GM12892 (cell line): ENCODE data around the gene FCSK.
A peak's percentile ranks its signal among the peaks of the same experiment; 100 is the strongest.

Experiments
- DNase-seq: peaks from one replicate; pipeline ENCODE4 v3.0.0; 2011; ENCODE audit not compliant: insufficient read length
- FAIRE-seq: peaks from 2 replicates; lab custom pipeline; 2011; peaks lifted over from hg19 to GRCh38; lab: Jason Lieb, UNC
- POLR2A ChIP-seq: IDR thresholded peaks from 2 replicates; pipeline ENCODE4 v1.6.1; 2011; ENCODE audit warnings: low read depth, low read length, control low read depth
- POLR2AphosphoS5 ChIP-seq: IDR thresholded peaks from 2 replicates; pipeline ENCODE4 v1.6.1; 2011; ENCODE audit warnings: low read depth, low read length, control low read depth
- TAF1 ChIP-seq: IDR thresholded peaks from 2 replicates; pipeline ENCODE4 v1.6.1; 2011; ENCODE audit warnings: low read depth, mild to moderate bottlenecking, control low read depth, low read length, borderline replicate concordance

The FCSK gene

DNA sequence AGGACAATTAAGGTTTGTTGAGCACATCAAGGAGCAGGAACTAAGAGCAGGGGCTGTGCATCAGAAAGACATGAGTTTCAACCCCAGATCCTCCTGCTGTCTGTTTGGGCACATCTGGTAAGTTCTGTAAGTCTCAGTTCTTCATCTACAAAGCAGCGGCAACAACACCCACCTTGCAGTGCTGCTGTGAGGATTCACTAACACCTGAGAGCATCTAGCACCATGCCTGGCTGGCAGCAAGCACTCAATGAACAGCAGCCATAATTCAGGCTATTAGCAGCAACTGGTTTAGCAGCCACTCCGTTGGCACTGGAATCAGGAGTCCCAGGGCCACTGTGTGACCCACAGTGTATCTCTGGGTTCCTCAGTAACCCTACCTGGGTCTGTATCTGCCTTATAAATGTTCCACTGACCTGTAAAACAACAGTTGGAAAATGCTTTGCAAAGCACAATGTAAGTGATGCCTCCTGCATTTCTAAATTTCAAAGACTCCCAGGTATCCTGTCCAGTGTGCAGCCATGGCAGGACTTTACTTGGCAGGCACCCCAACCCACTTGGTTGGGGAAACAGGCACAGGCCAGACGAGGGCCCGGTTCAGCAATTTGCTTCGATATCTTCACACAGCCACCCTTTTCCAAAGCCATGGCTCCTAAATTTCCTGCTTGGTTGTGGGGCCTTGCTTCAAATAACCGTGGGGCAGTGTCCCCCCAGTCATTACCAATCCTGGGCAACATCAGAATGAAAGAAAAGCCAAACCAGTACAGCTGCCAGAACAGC is 19.7 kb upstream of the FCSK start:
- DNase-seq (no peak), FAIRE-seq (no peak)
- no peak for TF ChIP-seq TAF1
- no peak for TF ChIP-seq POLR2A
- TF ChIP-seq POLR2AphosphoS5: no peak

DNA sequence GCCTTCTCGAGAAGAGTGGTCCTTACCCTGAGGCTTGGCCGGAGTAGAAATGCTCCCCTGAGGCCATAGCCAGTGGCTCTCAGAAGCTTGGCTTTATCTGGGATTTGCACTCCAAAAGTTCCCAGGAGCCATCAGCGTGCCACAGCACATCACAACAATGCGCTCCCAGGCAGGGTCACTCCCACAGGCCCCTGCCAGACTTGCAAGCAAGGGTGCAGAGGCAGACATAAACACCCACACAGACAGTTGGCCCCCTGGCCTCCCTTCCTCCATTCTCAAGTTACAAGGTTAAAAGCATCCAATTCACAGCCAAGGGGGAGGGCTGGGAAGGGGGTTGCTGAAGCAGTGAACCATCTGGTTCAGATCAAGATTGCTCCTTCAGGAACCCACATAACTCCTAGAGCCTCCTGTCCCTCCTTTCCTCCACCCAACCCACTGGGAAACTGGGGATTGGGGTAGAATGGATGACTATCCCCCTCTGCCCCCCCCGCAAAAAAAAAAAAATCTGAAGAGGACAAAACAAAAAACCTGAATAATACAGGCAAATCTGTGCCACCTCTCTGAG is 17.3 kb upstream of the FCSK start:
- DNase-seq (no peak), FAIRE-seq (no peak)
- TF ChIP-seq POLR2A: no peak

DNA sequence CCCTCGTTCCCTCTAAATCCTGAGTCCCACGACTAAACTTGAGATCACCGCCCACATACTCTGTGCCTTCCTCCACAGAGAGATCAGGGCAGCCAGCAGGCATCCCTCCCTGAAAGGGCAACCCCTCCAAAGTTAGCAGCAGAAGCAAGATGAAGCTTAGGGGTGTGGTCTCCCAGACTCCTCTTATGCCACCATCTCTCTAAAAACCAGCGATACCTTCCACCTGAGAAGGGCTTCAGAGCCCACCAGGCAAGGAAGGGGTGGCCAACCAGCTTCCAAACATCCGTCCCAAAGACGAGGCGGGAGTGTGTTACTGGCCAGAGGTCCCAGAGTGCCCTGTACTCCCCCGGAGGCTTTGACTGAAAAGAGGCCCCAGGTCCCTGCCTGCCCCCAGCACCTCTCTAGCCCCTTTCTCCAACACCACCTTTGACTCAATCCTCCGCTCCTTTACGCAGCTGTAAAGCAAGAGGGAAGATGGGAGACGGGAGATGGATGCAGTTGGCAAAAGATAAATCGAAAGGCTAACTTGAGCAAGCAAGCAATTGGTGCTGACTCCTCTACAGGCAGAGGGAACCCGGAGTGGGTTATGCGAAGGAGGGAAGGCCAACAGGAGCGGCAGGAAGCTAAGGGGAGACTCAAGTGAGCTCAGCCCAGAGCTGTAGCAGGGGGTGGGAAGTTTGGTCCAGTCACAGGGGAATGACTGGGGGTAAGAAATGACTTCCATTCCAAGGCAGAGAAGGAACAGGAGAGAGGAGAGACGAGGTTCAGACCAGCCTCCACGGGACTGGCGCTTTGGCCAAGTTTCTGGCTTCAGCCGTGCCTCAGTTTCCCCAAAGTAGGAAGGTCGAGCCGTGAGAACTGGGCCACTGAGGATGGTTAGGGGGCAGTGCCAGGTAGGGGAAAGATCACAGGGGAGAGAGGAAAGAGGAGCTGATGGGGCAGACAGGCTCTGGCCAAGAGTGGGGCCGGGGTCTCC is 16.5 kb upstream of the FCSK start:
- TF ChIP-seq POLR2A (peak; percentile 43; the same call in 1 of the 2 replicates), POLR2AphosphoS5 (no peak)
- FAIRE-seq (peak; percentile 57), DNase-seq (no peak)

DNA sequence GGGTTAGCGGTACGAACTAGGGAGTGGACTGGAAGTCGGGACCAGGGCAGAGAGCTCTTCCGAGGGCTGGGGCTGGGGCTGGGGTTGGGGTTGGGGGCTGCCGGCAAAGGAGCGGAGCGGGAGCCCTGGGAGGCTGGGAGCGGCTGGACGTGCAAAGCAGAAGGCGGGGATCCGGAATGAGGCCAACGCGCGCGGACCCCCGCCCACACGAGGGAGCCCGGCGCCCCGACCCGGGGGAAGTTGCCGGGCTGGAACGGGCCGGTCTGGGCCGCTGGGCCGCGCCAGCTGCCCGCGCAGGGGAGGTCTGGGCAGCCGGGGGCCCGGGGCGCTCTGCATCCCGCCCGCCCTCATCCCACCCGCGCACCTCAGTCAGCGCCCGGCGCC is 15.8 kb upstream of the FCSK start:
- FAIRE-seq (no peak), DNase-seq (no peak)
- TF ChIP-seq TAF1 (no peak), POLR2A (no peak), POLR2AphosphoS5 (no peak)

DNA sequence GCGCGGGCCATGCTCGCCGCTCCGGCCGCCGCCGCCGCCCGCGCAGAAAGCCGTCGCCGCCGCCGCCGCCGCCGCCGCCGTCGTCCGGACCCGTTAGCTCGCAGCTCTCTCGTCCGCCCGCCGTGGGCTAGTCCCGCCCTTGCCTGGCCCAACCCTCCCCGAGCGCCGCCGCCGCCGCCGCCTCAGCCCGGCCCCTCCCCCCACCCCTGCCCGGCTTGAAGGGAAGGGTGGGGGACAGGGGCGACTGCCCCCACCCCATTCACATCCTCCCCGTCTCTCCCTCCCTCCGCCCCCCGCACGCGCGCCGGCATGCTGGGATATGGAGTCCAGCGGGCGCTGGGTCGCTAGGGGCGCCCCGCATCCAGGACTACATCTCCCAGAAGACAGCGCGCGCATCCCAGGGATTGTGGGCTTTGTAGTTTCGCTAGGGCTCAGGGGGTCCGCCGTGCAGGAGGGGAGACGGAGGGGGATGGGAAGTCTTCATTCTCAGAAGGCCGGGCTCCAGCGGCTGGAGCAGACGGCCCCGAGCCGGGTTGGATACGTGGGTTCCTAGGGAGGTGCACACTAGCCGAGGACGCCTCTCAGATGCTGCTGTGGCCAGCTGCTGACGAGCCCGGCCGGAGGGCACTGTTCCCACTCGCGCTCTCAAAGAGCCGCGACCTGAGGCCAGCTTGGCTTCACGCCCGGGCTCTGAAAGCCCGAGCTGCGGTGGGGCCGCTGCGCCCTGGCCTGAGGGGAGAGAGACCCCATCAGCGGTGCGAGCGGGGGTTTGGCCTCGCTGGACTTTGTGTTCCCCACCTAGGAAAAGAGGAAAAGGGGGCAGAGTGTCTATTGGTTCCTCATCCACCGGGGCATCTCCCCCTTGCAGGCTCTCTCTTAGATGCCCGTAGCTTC is 15.2 kb upstream of the FCSK start, which contains the start of gene ST3GAL2:
ST3GAL2 (minus strand) TSS at position 132 of the 894 bp plus-strand sequence. CDS start 40,570 bp downstream, outside the sequence.
- FAIRE-seq (peak; percentile 84), DNase-seq (peak; percentile 95)
- no peak for TF ChIP-seq POLR2A
- 0 out of 2 replicates have a peak, but pooled peaks have one; percentile 34 for TF ChIP-seq TAF1

DNA sequence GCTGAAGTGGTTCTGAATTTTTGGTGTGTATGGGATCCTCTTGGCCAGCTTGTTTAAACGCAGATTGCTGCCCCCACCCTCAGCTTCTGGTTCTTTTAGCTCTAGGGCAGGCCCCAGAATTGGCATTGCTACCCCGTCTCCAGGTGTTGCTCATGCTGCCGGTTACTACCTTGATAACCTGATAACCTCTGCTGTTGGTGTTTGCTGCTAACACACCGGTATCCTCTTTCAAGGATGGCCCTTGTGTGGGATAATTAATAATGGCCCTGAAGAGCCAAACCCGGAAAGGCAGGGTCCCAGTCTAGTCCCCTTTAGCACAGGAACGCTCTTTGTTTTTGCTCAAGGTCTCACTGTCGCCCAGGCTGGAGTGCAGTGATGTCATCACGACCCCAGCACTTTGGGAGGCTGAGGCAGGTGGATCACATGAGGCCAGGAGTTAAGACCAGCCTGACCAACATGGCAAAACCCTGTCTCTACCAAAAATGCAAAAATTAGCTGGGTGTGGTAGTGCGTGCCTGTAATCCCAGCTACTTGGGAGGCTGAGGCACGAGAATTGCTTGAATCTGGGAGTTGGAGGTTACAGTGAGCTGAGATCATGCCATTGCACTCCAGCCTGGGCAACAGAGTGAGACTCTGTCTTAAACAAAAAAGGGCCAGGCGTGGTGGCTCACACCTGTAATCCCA is 14.2 kb upstream of the FCSK start:
- FAIRE-seq: no peak
- no peak for DNase-seq

DNA sequence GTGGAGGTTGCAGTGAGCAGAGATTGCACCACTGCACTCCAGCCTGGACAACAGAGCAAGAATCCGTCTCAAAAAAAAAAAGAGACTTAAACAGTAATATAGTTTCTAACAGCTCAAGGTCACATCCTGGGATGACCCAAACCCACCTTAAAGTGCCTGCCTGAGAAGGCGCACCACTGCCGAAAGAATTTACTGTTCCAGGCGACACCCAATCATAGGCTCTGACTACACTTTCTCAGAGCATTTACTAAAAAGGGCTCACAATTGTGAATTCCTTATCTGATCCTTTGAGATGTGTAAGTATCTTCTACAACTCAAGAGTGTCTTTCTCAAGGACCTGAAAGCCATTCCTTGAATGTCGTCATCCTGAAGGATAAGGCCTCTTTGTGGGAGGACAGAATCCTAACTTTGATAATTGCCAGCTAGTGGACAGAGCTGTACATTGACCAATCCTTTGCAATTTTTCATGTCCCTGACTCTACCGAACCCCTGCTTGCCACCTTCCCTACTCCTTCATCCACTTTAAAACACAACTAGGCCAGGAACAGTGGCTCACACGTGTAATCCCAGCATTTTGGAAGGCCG is 12.9 kb upstream of the FCSK start:
- FAIRE-seq (no peak), DNase-seq (no peak)
- TF ChIP-seq POLR2A (no peak), POLR2AphosphoS5 (no peak), TAF1 (no peak)

More for the DNA sequence above, 14.2 kb upstream of the FCSK start:
- no peak for TF ChIP-seq TAF1
- no peak for TF ChIP-seq POLR2AphosphoS5
- TF ChIP-seq POLR2A: no peak

DNA sequence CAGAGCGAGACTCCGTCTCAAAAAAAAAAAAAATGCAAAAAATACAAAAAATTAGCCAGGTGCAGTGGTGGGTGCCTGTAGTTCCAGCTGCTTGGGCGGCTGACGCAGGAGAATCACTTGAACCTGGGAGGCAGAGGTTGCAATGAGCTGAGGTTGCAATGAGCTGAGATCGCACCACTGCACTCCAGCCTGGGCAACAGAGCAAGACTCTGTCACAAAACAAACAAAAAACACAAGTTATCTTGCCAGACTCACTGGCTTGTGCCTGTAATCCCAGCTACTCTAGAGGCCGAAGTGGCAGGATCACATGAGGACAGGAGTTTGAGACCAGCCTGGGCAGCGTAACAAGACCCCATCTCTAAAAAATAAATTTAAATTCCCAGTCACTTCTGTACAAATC is 12.1 kb upstream of the FCSK start:
- DNase-seq: no peak
- TF ChIP-seq POLR2A (no peak), TAF1 (no peak), POLR2AphosphoS5 (no peak)
- FAIRE-seq: no peak

DNA sequence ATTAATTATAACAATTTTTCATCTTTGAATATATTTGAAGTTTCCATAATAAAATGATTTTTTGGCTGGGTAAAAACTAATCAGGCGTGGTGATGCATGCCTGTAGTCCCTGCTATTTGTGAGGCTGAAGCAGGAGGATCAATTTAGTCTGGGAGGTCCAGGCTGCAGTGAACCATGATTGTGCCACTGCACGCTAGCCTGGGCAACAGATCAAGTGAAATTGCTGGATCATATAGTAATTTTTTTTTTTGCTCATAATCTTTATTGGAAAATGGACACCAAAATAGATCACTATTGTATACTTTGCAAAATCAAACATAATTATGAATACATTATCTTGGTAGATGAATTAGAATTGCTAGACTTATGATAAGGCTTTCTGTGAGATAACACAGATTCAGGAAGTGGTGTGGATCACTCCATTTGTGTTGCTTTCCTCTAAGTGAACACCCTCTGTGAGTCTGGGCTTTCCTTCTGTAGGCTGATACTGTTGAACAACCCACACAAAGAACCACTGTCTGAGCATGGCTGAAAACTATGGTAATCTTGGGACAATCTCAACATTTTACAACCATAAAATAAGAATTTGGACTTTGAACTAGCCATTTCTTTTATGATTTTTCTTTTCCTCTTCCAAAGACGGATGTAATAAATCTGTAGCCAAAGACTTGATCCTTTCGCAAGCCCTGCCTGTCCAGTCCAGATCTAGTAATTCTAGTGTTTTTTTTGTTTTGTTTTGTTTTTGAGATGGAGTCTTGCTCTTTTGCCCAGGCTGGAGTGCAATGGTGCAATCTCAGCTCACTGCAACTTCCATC is 9.9 kb upstream of the FCSK start:
- TF ChIP-seq TAF1 (no peak), POLR2AphosphoS5 (no peak), POLR2A (no peak)
- DNase-seq: no peak
- FAIRE-seq: no peak
